GM21576 (cell line): ENCODE results near the gene WNK2.
"Not testable (repeated sequence)": the region's sequence is repeated elsewhere in the genome, so short reads cannot be mapped to it uniquely, and the experiment has no call there.

Source experiments
- ATAC-seq: cut with Tn5 transposase; IDR thresholded peaks from one replicate; pipeline ENCODE4 v1.9.1; 2021; ENCODE audit warnings: mild to moderate bottlenecking, moderate library complexity; ENCODE audit not compliant: unreplicated experiment

Gene WNK2

GRCh38 chr9:93359907-93360306 is 176.0 kb downstream of the WNK2 start:
- not testable (repeated sequence) for ATAC-seq

- ATAC-seq = no peak
Observed at GRCh38 chr9:93361995-93362394, 178.1 kb downstream of the WNK2 start.

GRCh38 chr9:93364734-93365426 is 180.9 kb downstream of the WNK2 start:
- ATAC-seq = no peak

- no peak for ATAC-seq
Observed at GRCh38 chr9:93365427-93366118, 181.6 kb downstream of the WNK2 start.

- ATAC-seq = no peak
Observed at GRCh38 chr9:93366119-93366447, 182.1 kb downstream of the WNK2 start.

GRCh38 chr9:93366486-93366885 is 182.5 kb downstream of the WNK2 start:
- ATAC-seq = not testable (repeated sequence)

GRCh38 chr9:93368437-93368836 is 184.5 kb downstream of the WNK2 start:
- ATAC-seq = no peak

GRCh38 chr9:93369686-93370085 is 185.7 kb downstream of the WNK2 start:
- ATAC-seq = no peak
